HG03432 (cell line): Measurements from ENCODE around the gene GOLGA6L10.
"Not testable (repeated sequence)": the region's sequence is repeated elsewhere in the genome, so short reads cannot be mapped to it uniquely, and the experiment has no call there.

ENCODE experiments used
- ATAC-seq: cut with Tn5 transposase; IDR thresholded peaks from one replicate; pipeline ENCODE4 v1.9.1; 2021; ENCODE audit warnings: mild to moderate bottlenecking, moderate library complexity; ENCODE audit not compliant: unreplicated experiment

The GOLGA6L10 gene

GRCh38 chr15:82343851-82344250 is 5.4 kb downstream of the GOLGA6L10 start:
- ATAC-seq = not testable (repeated sequence)

GRCh38 chr15:82342632-82343374 is 6.5 kb downstream of the GOLGA6L10 start:
- not testable (repeated sequence) for ATAC-seq

- ATAC-seq = not testable (repeated sequence)
These were observed 10.7 kb downstream of the GOLGA6L10 start for GRCh38 chr15:82338573-82338972.

GRCh38 chr15:82338053-82338452 is 11.2 kb downstream of the GOLGA6L10 start:
- not testable (repeated sequence) for ATAC-seq

- ATAC-seq = not testable (repeated sequence)
These were observed 12.2 kb downstream of the GOLGA6L10 start for GRCh38 chr15:82337051-82337450.

GRCh38 chr15:82336180-82336647 is 13.1 kb downstream of the GOLGA6L10 start:
- not testable (repeated sequence) for ATAC-seq

- ATAC-seq = not testable (repeated sequence)
These were observed 14.3 kb downstream of the GOLGA6L10 start for GRCh38 chr15:82335006-82335405.

- not testable (repeated sequence) for ATAC-seq
These were observed 14.7 kb downstream of the GOLGA6L10 start for GRCh38 chr15:82334554-82334932.

GRCh38 chr15:82333603-82334553 is 15.4 kb downstream of the GOLGA6L10 start:
- ATAC-seq = not testable (repeated sequence)

- ATAC-seq = not testable (repeated sequence)
These were observed 16.3 kb downstream of the GOLGA6L10 start for GRCh38 chr15:82332711-82333602.

- ATAC-seq = not testable (repeated sequence)
These were observed 17.5 kb downstream of the GOLGA6L10 start for GRCh38 chr15:82331576-82332304.

GRCh38 chr15:82330921-82331320 is 18.4 kb downstream of the GOLGA6L10 start:
- ATAC-seq = not testable (repeated sequence)

GRCh38 chr15:82329039-82329438 is 20.2 kb downstream of the GOLGA6L10 start:
- not testable (repeated sequence) for ATAC-seq

- not testable (repeated sequence) for ATAC-seq
These were observed 21.9 kb downstream of the GOLGA6L10 start for GRCh38 chr15:82327372-82327771.

GRCh38 chr15:82326896-82327295 is 22.4 kb downstream of the GOLGA6L10 start:
- not testable (repeated sequence) for ATAC-seq

GRCh38 chr15:82325646-82326045 is 23.6 kb downstream of the GOLGA6L10 start:
- not testable (repeated sequence) for ATAC-seq

GRCh38 chr15:82324831-82325230 is 24.4 kb downstream of the GOLGA6L10 start:
- ATAC-seq = not testable (repeated sequence)

- not testable (repeated sequence) for ATAC-seq
These were observed 26.8 kb downstream of the GOLGA6L10 start for GRCh38 chr15:82322488-82322887.

GRCh38 chr15:82320861-82321260 is 28.4 kb downstream of the GOLGA6L10 start:
- ATAC-seq = not testable (repeated sequence)
